Measurements from ENCODE around the gene ARHGAP15.

Gene ARHGAP15

DNA sequence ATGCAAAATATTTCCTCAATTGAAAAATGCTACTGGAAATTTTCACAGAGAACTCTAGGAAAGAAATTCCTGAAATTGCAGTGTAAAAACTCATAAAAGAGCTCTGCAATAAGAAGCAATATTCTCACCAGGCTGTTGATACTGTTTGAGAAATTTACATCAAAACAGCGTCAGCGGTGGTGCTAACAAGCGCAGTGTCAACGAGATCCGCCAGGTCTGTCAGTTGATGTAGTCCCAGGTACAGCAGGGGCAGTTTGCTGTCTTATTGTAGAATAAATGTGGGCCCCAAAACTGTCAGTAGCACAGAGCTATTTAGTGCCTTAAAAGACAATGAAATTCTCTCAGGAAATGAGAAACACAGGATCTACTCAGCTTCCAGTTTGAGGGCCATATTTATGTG is 611.2 kb downstream of the ARHGAP15 start:
- DNase-seq (ENCODE audit: low read depth in 1 of 2, low spot score in 1 of 2), result no peak

DNA sequence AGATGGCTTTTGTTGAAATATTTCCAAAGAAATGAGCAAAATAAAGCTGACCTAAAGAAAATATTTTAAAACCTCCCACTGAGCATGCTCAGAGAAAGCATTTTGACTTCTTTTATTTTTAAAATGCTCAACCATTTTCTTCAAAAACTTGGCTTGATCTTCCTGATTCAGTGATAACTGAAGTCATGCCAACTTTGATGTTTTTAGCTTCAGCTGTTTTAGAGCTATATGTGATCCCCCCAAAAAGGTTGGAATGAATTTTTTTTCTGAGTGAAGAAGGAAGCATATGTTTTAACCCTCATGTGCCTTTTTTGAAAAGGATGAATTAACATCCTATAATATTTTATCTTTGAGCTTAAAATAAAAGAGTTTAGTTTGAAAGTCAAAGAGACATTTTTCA is 612.0 kb downstream of the ARHGAP15 start:
- no peak for DNase-seq (ENCODE audit: low read depth in 1 of 2, low spot score in 1 of 2)

DNA sequence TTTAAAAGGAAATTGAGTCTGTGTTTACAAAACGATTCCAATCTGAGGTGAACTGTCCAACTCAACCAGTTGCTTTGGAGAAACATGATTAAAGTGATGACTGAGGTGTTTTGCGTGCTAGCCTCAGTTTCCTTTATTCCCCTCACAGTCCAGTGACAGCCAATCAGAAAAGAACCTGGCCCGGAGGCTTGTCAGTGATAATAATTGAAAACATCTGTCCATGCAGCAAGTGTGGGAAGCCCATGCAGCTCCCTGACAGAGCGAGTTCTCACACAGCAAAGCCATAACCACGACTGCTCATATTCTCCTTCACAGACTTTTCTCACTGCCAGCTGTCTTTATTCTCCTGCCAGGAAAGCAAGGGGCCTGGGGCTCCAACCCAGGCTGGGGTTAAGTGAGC is 613.4 kb downstream of the ARHGAP15 start:
- DNase-seq (ENCODE audit: low read depth in 1 of 2, low spot score in 1 of 2), result no peak

DNA sequence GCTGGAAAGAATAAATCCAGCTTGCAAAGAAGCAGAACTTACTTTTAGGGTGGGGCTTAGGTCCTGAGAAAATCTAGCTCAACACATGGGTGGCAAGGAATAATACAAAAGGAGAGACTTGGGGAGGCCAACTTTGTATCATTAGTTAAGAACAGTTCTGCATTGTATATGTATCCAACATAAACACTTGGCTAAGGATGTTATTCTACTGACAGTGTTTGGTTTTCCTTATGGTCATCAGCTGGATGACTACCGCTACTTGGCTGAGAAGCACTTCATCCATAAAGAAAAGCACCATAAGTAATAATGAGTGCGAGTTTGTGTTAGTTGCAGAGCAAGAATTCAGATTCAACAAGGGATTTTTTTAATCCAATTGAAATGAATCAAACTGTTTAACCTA is 614.9 kb downstream of the ARHGAP15 start:
- DNase-seq (ENCODE audit: low read depth in 1 of 2, low spot score in 1 of 2), result no peak

DNA sequence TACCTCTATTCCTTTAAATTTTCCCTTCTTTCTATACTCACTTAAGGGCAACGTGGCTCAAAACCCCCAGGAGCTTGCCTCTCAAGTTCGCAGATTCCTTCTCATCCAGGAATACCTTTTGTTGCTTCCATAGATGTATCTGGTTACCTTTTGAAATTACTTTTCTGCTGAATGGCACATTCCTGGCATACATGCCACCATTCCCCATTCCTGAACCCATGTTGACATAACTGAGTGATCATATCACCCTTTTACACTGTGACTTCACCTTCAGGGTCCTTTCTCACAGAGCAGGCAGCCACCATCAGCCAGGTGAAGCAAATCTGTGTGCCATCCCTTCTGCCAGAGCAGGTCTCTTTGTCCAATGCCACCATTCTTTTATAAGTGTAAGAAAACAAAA is 615.8 kb downstream of the ARHGAP15 start:
- no peak for DNase-seq (ENCODE audit: low read depth in 1 of 2, low spot score in 1 of 2)

DNA sequence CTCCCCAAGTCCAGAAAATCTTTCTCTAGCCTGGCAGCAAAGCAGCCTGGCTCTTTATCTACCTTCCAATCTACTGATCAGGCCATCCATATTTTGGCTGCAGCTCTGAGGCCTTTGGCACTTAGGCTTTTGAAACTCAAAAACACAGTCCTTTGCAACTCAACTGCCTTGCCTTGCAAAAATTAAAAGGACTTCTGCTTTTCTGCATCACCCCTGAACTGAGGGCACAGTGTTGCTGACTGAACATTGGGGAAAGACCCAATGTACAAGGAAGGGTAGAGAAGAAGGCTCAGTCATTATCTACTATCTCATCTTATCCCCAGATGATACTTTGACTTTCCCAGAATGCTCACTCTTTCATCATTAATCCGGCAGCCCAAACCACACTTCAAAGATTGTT is 625.5 kb downstream of the ARHGAP15 start:
- no peak for DNase-seq (ENCODE audit: low read depth in 1 of 2, low spot score in 1 of 2)

DNA sequence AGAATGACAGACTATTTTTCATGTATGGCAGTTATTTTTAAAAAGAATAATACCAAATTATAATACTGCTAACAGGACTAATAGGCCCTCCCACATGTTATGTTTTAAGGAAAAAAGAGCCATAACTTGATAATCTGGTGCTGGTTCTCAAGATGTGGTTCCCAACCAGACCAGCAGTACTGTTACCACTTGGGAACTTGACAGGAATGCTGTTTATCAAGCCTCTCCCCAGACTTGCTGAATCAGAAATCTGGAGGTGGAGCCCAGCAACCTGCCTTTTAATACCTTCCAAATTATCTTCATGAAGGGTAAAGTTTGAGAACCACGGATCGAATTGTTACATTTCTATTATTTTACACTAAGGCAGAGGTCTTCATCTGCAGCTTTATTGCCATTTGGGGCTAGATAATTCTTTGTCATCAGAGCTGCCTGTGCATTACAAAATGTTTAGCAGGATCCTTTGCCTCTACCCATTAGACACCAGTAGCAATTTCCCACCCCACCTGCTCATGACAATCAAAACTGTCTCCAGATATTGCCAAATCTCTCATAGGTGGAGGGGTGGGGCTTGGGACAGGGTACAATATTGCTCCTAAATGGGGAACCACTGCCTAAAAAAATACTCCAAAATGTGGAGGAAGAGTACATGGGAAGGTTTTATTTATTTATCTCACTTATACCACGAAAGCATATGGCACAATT is 629.6 kb downstream of the ARHGAP15 start:
- DNase-seq (ENCODE audit: low read depth in 1 of 2, low spot score in 1 of 2), result no peak

DNA sequence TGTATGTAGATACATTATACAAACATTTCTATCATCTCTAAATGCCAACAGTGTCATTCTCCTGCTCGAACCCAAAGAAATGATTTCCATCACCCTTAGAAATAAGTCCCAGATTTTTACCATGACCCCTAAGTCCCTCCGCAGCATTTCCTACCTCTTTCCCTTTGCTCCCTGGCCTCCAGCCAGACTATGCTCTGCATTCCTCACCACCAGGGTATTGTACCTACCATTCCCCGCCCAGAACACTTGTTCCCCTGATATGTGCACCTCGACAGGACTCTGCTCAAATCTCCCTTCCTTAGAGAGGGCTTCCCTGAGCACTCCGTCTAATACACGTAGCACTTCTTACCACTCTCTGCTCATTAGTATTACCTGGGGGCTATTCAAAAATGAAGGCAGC is 630.2 kb downstream of the ARHGAP15 start:
- no peak for DNase-seq (ENCODE audit: low read depth in 1 of 2, low spot score in 1 of 2)

DNA sequence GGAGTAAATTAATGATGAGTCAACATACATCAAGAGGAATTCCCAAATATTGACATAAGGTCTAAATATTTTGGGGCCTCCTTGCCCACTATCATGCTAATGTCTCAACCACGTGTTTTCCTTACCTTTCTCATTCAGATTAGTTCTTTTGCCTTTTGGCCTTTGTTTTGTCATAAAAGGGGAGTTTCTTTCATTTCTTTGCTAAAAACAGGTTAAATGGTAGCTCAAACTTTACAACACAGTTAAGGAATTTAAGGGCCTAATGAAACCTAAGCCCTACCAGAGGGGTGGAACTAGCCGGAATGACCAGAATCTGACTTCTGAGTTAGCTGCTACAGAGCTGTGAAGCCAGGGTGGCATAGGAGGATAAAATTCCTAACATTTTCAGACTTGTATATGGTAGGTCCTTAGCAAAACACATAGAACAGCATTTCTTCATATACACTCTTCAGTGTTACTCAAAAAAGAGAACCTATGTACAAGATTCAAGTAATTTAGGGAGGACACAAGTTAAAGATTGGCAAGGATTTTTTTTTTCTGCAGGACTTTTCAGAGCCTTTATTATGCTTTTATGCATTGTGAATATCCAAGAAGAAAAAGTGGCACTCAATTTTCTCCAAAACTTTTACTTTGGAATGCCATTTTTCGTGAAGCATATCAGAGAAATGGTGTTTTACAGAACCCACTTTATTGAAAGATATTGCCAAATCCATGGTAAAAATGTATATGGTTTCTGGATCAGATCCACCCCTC is 633.1 kb downstream of the ARHGAP15 start:
- DNase-seq (ENCODE audit: low read depth in 1 of 2, low spot score in 1 of 2), result no peak

DNA sequence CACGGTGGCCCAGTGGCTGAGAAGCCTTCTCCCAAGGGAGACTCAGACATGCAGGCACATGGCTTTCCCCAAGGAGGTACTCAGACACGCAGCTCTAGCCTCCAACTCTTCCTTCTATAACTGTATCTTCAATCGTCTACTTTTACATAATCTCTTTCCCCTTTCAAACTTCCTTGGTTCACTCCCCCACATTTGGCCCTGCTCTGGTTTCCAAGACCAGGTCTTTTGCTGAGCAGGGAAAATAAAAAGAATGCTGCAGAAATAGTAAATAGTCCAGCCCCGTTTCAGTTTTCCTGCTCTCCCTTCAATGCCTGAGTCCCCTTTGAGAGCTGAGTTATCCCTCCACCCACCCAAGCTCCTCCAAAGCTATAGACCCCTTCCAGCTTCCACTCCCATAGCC is 635.0 kb downstream of the ARHGAP15 start:
- DNase-seq (ENCODE audit: low read depth in 1 of 2, low spot score in 1 of 2), result no peak

DNA sequence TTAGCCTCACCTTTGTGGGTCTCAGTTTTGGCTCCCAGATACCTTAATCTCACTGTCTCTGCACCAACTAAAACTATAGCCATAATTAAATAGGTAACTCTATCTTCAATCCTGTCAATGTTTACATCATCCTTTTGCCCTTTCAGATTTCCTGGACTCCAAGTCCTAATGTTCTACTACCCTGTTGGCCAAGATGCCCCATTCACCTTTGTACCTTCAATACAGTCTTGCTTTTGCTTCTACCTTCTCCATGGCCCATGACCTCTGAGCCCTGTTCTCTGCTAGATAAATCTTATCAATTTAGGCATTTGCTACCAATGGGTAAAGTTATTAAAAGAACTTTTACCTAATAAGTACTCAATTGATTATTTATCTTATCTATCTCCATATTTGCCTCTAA is 635.5 kb downstream of the ARHGAP15 start:
- DNase-seq (ENCODE audit: low read depth in 1 of 2, low spot score in 1 of 2), result no peak

DNA sequence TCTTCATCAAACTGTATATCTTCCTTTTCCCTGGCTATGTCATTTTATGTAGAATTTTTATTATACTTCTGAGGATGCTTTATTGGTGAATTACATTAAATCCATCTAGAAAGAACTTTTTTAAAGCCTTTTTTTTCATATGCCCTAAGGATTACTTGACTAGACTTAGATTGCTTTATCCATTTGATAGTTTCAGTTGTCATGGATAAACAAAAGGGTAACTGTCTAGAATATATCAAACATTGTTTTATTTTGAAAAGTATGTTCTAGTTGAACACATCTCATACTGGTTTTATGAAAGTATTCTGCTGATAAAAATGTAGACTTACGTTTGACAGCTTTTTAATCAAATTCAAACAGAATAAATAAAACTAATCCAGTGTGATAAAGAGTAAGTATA is 639.8 kb downstream of the ARHGAP15 start:
- DNase-seq (ENCODE audit: low read depth in 1 of 2, low spot score in 1 of 2), result no peak

DNA sequence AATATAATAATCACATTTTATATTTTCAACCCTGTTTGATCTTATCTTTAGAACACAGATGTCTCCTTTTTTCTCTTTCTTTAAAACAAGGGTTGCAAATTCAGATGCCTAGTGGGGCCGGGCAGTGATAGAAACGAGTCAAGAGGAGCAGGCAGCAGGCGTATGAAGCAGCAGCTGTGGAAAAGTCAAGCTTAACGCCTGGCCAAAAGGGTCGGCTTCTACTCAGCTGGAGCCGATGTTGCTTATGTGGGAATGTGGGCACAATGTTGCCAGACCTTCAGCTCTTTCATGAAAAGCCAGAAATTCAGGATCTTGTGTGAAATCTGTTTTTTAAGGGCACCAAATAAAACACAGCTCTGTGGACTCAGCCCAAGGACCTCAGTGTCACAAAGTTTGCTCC is 642.7 kb downstream of the ARHGAP15 start:
- DNase-seq (ENCODE audit: low read depth in 1 of 2, low spot score in 1 of 2), result no peak

DNA sequence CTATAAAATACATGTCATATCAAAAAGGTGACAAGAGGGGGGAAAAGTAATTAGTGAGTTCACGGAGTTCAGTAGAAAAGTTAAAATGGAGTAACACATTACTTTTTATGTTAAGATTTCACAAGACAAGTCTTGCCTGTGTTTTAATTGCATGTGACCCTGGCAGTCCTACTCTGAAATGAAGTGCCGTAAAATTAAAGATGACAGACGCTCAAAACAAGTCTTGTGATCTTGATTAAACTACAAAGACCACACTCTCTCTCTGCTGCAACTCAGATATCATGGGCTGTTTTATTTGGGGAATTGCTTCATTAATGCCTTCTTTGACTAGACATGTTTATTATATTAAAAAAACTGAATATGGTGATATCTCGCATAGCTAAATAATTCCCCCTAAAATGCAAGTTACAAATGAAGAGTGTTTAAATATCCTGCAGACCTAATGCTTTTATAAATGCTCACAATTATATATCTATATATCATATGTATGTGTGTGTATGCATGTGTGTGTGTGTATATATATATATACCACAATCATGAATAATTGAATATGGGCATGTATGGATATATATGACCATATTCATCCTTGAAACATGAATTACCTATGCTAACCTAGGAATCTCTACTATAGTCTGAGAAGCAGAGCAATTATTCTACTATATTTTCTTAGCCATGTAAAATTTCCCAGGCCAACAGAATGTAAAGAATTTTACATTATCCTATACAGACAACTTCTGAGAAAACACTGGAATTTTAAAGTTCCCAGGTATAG is 647.5 kb downstream of the ARHGAP15 start:
- DNase-seq (ENCODE audit: low read depth in 1 of 2, low spot score in 1 of 2), result no peak

DNA sequence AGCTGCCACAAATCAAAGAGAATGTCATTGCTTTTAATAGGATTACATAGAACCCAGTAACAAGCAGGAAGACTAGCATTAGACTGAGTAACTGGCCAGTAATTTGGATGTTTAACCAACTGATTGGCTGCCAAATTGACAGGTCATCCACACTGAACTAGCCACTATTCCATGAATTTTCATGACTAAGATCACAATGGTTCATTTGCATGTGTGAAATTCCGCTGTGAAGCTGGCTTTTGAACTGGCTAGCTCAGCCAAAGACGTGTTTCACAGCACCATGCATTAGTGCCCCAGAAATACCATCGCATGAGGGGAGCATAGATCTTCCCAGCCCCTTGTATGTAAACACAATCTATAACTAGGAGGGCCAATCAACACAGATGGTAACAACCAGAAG is 649.8 kb downstream of the ARHGAP15 start:
- no peak for DNase-seq (ENCODE audit: low read depth in 1 of 2, low spot score in 1 of 2)

DNA sequence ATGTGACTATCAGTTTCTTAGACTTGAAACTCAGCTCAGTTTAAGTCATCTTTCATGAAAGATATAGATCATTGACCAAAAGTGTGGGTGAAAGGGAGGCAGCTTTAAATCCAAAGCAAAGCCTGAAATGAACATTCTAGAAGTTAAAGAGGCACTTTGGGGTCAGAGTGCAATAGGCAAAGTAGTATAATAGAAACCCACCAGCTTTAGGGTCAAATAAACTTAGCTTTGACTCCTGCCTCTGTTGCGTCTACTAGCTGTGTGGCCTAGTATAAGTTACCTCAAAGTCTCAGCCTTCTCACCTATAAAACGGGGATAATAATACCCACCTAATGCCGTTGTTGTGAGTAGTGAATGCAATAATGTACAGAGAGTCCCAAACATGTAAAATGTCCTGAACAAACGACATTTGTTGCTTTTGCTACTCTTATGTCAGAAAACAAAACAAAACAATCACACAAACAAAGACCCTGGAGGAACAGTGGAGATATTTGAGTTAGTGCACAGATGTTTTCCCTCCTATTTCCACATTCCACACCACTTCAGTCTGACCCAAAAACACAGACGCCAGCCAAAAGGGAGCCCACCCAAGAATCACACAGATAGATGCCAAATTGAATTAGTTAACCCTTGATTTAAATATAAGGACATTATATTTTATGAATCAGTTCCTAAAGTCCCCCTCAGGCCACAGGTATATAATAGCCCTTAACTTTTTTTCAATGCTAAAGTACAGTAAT is 657.0 kb downstream of the ARHGAP15 start:
- DNase-seq (ENCODE audit: low read depth in 1 of 2, low spot score in 1 of 2), result no peak

DNA sequence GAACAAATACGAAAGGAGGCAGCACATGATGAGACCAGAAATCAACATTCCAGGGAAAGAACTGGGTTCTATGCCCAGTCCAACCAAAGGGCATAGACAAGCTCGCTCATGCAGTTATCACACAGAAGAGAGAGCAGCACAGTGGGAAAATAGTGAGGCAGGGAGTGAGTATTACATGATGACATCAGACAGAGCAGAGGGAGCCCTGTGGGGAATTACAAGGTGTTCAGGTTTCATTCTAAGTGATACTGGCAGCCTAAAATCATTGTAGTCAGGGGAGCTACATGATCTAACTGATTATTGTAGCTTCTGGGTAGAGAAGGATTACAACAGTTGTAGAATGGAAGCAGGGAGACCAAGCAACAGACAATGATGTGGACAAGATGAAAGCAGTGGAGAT is 658.5 kb downstream of the ARHGAP15 start:
- DNase-seq (ENCODE audit: low read depth in 1 of 2, low spot score in 1 of 2), result no peak

DNA sequence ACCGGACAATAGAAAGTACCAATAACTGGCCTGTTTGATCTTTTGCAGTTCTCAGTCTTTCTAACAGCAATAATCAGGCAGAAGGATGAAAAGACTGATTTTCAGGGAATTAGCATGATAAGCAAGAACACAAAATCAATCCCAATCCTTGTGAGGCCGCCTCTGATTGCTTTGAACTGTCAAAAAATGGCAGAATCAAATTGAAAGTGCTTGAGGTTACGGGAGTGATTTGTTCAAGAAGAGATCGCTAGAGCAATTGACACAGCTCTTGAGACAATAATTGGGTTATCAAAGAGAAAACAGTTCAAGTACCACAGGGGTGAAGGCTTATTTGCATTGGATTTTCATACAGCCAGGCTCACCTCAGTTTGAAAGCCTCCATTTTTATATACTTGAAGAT is 663.4 kb downstream of the ARHGAP15 start:
- no peak for DNase-seq (ENCODE audit: low read depth in 1 of 2, low spot score in 1 of 2)

DNA sequence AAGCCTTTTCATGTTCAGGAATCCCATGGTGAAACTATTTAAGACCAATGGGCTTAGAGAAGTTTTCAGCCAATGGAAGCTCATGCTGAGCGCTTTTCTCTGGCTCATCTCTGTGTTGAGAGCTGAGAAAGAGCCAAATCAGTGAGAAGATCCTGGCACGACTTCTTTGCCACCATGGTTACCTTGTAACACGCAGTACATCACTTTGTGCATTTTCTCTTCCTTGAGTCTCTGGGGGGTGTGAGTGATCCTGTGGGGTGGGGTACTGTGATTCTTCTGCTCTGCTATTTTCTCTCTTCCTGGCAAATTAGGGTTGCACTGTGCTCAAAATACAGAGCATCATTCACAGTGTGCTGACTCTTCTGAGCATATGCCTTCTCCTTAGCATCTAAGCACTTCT is 664.2 kb downstream of the ARHGAP15 start:
- no peak for DNase-seq (ENCODE audit: low read depth in 1 of 2, low spot score in 1 of 2)

DNA sequence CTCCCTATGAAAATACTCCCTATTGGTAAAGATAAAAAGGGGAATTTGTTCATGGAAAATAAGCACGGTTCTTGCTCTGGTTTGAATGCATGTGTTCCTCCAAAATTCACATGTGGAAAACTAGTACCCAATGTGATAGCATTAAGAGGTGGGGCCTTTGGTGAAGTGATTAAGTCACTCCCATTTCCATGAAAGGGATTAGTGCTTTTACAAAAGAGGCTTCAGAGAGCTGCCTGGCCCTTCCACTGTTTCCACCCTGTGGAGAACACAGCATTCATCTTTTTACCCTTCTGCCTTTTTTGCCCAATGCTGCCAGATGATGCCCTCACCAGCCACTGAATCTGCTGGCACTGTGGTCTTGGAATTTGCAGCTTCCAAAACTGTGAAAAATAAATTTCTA is 666.8 kb downstream of the ARHGAP15 start:
- no peak for DNase-seq (ENCODE audit: low read depth in 1 of 2, low spot score in 1 of 2)

DNA sequence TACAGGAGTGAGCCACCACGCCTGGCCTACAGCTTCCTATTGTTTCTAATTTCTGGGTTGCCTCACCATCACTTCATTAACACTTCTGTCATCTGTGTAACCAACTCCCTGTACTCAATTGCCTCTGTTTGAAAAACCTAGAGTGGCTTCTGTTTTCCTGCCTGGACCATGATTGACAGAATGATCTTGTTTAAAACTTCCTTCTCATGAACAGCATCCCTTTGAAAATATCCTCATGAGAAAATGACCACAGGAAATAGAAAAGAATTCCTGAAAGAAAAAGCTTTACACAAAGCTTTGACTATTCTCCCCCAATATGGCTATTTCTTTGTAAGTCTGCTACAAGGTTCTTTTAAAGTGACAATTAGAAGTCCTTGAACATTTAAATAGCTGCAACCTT is 672.3 kb downstream of the ARHGAP15 start:
- no peak for DNase-seq (ENCODE audit: low read depth in 1 of 2, low spot score in 1 of 2)

DNA sequence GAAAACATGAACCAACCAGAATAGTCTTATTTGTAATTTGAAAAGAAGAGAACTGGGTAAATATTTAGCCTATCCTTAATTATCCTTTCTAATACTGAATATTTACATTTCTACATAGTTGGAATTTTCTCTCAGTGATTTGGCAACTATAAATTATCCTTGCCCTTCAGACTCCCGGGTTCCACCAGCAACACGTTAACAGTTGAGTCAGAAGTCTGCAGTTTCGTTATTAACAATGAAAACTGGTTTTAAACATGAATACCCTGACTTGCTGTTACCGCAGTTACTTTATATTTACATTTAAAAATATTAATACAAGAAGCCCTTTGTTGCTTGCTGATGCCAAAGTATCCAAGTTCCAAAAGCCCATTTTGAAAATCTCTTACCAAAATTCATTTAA is 673.0 kb downstream of the ARHGAP15 start:
- no peak for DNase-seq (ENCODE audit: low read depth in 1 of 2, low spot score in 1 of 2)

Data from activated CD4-positive, alpha-beta T cell treated with anti-CD3 and anti-CD28 coated beads, Interleukin-2, amount 50 U/mL, for 24 hours (primary cell).